Left kidney (tissue), 2 donors: ENCODE data around the gene PXN. TPM values are rescaled to one million over a fixed set of nuclear protein-coding genes. Genes with fewer than 3 reads are reported as not detected.
"Not testable (repeated sequence)": the region's sequence is repeated elsewhere in the genome, so short reads cannot be mapped to it uniquely, and the experiment has no call there.

ENCODE experiments used
- DNase-seq: peaks from one replicate; pipeline ENCODE4 v3.0.0-alpha.2; 2013
- polyA plus RNA-seq: library from polyadenylated mRNA; unstranded; fragments of 120-200 nt; gene quantifications from one replicate; pipeline ENCODE4 v1.2.1, GENCODE V29; 2013; ENCODE audit not compliant: insufficient read length

Gene PXN
- polyA plus RNA-seq, 1 donor, result 59.8 TPM

DNA sequence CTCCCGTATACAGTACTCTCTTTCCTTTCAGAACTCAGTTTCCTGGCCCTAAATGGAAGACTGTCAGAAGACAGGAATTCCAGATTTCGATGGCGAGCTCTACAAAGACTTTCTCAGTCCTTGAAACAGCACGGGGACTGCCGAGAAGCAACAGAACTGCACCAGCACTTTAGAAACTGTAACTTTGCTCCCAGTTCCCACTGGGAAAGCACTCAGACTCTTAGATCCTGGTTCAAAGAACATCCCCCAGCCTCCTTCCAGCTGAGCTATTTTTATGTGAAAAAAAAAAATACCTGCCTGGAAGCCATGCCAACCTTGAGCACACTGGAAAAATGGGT, 1.8 kb downstream of the PXN start:
- no peak for DNase-seq

DNA sequence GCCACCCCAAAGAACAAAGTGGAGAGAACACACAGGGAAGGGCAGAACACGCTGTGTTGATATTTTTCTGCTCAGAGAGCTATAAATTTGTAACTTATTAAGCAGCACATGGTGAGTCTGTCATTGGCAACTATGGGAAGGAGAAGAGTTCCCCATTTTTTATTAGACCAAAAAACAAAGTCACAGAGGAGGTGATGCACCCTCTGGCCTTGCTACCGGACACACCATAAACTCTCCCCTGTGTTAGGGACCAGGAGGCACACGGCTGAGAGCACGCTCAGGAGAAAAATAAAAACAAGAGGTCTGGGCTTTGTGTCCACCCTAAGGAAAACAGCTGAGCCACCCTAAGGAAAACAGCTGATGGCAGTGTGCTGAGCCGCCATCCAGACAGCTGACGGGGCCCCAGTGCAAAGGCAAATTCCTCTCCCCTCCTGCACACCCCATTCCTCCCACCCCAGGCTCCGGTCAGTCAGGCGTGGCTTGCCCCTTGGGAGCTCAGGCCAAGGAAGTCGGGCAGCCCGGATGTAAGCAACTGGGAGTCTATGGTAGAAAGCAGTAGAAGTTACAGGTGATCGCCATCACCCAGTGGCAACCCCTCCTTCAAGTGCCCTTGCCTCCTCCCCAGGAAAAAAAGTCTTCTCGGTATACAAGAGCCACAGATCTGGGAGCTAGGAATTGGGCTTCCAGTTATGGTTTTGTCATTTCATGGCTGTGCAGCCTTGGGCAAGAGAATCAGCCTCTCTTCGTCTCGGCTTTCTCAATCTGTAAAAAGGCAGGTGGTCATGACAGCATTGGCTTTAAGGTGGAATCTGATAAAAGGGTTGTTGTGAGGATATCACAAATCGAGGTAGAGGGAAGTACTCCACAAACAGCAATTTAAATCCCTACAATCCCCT, 2.4 kb downstream of the PXN start:
- DNase-seq, result no peak

DNA sequence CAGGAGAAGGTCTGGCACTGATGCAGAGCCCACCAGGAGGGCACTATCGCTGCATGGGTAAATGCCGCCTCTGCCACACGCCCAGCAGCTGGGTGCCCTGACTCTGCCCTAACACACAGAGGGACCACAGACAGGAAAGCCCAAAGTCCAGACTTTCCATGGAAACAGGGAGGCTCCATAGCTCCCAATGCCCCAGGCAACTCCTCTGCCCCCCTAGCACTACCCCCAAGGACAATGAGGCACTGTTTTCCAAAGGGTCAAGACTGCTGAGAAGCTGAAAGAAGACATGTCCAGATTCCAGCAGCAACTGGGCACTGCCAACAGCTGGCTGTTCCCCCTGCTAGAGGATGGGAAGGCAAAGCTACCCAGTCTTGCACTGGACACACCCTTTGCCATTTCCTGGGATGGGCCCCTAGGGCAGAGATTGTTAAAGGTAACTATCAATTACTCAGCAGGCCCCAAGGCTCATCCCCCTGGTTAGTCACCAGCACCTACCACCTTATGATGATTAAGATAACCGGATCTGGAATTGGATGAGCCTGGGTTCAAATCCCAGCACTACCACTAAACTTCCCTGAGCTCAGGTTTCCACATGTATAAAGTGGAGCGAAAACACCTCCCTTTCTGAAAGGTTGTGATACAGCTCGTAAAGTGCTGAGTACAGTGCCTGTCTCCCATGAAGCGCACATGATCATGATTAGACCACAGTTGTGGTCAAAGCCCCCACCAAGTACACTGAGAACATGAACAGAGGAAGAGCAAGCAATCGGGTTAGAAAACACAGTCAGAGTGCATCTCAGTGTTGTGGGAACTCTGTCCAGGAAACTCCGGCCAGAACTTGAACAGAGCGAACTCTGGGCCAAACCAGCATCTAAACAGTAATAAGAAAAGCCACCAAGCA, 3.3 kb downstream of the PXN start:
- no peak for DNase-seq

DNA sequence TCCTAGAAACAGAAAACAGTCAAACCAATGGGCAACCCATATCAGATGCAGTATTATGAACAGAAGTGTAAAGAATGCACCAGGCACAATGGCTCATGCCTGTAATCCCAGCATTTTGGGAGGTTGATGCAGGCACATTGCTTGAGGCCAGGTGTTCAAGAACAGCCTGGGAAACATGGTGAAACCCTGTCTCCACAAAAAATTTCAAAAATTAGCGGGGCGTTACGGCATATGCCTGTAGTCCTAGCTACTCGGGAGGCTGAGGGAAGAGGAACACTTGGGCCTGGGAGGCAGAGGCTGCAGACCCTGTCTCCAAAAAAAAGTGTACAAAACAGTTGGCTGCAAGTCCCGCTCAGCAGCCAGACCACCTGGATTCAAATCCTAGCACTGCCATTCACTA, 4.9 kb downstream of the PXN start:
- DNase-seq, result no peak

DNA sequence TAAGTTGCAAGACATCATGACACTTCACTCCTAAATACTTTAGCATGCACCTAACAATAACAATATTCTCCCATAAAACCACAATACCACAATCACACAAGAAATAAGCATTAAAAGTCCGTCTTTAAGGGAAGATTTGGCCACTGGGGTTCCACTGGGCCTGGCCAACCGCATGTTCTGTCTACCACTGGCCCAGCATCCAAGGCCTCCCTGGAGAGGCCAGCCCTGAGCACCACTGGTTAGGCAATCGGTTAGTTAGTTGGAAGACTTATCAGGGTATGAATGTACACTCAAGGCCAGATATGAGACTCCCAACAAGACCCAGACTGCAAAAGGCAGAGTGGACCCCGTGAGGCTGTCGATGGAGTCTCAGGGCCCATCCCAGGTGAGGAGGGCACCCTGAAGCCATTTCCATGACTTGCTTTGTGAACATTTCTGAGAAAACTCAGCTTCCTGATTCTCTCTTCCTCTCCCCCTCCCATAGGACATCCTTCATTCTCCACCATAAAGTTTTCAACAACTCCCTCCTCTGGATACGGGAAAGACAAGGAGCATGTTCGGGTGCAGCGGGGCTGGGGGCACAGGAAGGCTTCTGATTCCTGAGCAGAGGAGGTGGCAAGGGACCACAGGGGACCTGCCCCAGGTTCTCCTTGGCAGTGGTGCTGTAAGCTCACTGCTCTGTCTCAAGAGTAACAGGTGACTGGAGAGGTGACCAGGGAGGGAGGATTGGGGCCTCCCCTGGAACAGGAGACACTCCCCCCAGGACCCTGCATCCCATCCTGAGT, 5.9 kb downstream of the PXN start:
- no peak for DNase-seq

DNA sequence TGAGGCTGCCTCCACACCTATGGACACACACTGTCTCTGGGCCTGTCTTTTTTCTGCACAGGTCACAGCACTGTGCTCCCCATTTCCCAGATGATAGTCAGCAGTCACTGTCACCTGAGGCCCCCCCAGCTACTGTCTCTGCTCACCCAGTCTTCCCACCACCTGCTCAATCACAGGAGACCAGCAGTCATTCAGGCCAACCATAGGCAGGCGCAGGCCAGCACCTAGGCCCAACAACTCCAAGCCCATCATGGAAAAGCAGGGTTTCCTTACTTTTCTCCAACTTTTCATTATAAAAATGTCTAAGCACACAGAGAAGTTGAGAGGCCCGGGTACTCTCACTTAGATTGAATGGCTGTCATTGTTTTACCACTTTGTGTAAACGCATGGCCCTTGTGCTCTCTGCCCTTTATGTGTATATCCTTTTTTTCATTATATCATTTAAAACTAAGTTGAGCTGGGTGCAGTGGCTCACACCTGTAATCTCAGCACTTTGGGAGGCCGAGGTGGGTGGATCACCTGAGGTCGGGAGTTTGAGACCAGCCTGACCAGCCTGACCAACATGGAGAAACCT, 7.1 kb downstream of the PXN start:
- no peak for DNase-seq

DNA sequence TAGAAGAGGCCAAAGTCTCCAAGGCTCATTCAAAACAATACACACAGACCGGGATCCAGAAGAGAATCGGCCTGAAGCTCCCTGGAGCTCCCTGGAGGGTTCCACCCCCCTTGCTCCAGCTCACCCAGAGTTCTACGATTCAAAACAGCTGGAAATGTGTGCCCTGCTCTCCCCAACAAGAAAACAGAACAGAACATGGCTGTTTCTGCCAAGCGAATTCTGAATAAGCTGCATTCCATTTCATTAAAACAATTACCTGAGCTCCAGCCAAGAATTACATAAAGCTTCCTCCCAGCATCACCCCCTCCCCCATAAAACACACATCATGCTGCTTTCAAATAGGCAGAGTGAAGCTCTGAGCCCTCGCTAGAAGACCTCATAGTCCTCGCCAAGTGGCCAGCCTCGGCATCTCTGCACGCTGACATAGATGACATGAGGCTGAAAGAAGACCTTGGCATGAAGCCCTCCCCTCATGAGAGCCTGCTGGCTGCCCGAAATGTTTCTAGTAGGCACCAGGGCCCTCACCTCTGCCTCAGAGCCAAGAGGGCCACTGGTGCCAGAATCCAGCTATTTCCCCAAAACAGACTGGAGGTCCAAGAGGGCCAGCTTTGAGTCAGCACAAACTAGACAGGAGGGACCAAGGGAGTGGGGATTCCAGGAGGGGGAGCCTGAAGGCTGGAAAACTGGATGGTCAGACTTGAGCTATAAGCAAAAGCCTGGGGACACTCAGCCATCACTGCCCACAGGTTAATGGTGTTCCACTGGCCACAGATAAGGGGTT, 8.3 kb downstream of the PXN start:
- DNase-seq, result no peak

DNA sequence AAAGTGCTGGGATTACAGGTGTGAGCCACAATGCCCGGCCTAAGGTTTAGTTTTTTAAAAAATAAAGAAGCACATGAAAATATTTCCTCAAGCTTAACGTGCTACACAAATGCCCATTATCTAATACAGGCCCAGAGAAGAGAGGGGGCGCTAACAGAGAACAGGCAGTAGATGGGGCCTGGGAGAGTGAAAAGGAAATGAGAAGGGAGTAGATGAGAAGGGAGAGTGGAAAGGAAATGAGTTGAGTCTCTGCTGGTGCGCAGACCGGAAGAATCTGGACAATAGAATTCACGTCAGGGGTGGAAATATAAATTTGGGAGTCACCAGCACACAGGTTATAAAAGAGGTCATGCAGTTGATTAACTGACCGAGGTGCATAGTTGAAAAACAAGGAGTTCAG, 10.7 kb downstream of the PXN start:
- no peak for DNase-seq

DNA sequence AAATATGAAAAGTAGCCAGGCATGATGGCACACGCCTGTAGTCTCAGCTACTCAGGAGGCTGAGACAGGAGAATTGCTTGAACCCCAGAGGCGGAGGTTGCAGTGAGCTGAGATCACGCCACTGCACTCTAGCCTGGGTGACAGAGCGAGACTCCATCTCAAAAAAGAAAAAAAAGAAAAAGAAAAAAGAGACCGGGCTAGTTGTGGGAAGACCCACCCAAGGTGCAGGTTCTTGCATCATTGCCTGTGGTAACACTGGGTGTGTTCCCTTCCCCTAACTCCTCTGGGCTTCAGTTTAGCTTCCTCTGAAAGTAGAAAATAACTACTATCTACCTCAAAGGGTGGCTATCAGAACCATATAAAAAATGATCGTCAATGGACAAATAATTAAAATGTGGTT, 12.2 kb downstream of the PXN start:
- DNase-seq, result not testable (repeated sequence)

DNA sequence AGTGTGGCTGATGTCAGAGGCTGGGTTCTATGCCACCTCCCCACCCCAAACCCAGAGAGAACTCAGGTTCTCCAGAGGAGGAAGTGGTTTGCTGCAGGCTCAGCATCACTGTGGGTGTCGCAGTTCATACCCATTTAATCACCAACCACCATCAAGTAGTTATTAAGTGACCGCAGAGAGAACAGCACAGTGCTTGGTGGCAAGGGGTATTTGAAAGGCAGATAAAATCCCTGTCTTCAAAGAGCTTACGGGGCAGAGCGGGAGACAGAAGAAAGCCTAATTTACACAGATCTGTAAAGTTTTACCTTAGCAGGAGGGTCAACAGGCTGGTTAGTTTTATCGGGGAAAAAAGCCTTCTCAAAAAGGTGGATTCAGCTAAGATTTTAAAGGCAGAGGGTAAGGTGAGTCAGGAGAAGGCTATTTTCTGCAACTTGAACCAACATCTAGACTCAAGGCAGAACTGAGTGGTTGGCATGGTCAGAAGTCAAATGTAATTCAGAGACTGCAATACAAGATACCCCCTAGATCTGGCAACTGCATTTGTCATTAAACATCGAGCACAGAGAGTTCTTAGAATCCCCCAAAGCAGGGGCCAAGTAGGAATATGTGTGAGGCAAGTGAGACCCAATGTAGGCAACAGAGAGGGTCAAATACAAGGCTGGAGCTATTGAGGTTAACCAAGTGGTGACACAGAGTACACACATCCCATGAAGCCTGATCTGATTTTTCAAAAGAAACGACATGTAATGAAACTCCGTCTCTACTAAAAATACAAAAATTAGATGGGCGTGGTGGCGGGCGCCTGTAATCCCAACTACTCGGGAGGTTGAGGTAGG, 13.2 kb downstream of the PXN start:
- no peak for DNase-seq

DNA sequence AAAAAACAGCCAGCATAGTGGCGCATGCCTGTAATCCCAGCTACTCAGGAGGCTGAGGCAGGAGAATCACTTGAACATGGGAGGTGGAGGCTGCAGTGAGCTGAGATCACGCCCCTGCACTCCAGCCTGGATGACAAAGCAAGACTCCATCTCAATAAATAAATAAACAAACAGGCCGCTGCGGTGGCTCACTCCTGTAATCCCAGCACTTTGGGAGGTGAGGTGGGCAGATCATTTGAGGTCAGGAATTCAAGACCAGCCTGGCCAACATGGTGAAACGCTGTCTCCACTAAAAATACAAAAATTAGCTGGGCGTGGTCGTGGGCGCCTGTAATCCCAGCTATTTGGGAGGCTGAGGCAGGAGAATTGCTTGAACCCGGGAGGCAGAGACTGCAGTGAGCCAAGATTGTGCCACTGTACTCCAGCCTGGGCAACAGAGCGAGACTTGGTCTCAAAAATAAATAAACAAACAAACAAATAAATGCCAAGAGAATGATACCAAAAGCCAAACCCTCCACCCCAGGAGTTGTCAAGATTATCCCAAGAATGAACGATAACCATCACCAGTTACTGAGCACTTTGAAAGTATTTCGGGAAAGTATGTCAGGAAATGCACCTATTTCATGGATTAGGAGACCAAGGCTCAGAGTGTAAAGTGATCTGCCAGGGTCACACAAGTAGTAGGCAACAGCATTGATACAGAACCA, 14.0 kb downstream of the PXN start:
- DNase-seq, result not testable (repeated sequence)

DNA sequence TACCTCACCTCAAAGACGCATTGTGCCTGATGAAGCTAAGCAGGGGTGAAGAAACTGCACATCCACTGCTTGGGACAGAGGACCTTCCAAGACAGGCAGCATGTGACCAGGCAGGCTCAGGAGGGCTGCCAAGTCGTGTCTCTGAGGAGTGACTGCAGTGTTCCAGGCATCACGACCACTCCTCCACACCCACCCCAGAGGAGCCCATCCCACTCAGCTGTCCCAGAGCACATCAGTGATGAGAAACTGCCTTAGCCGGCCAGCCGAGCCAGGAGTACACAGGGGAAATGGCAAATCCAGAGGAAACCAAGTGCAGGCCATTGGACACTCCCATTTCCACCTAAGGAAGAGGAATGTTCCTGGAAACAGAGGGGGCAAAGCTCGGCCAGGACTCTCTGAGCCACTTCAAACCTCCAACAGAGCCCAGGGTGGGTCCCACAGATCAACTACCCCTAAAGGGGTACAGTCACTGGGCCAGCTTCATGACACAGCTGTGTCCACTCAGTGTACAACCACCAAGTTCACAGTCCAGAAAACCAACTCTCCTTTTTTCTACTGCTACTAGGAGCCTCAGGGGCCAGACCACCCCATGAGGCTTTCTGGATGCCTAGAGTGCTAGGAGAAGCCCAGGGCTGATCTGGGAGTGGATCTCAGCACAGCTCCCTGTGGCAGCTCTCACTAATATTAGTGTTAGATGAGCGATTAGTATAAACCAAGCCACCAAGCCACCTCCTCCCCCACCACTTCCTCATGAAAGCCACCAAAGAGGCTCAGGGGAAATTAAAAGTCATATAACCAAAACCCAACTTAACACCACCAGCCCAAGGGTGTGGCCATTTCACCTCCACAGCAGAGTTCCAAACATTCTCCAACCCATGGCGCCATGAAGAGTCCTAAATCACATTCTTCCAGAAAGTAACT, 15.4 kb downstream of the PXN start:
- no peak for DNase-seq

DNA sequence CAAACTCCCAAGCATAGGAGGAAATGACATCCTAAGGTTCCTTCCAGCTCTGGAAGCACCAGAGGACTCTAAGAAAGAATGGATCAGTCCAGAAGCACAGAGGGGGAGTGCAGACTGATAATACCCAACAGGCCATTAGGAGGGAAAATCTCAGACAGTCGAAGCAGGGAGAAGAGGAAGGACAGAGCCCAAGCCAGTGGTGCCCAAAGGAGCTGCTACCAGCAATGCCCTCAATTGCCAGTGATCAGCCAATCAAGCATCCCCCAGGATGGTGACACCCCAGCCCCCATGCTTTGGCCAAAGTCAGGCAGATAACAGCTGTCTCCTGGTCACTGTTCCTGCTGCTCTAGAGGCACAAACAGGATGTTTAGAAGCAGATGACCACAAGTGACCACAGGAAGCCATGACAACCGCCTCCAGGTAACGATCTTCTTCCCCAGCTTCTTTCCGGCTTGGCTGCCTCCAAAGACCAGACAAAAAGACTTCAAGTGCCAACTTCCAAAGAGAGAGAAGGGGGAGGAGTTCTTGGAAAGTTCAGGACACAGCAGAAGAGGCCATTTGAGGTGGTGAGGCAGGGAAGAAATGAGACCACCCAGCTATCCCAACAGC, 16.2 kb downstream of the PXN start:
- no peak for DNase-seq

DNA sequence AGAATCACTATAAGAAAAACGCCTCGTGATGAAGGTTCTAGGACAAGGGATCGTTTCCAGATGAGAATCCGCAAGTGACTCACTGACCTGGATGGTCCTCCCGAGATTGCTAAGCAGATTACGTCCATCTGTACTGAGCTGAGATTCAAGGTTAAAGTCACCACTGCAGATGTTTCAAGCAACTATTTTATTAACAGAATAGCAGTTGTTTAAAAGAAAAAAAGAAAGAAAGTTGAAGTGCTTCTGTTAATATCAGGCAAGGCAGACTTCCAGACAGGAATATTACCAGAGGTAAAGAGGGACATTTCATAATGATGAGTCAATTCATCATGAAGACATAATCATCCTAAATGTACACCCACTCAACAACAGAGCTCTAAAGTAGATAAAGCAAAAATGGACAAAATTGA, 17.9 kb downstream of the PXN start:
- DNase-seq, result no peak

DNA sequence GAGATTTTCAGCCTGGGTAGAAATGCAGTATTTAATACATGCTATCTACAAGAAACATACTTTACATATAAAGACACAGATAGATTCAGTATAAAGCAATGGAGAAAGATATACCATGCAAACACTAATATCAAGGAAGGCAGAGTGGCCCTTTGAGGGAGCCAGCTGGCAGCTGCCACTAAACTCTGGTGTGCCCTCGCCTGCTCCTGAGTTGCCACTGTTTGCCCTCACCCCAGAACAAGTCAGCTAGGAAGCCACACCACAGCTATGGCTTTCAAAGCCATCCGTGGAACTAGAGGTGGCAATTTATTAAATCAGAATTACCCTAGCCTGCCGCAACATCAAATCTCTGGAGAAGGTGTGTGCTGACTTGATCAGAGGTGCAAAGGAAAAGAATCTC, 18.3 kb downstream of the PXN start:
- DNase-seq, result no peak

DNA sequence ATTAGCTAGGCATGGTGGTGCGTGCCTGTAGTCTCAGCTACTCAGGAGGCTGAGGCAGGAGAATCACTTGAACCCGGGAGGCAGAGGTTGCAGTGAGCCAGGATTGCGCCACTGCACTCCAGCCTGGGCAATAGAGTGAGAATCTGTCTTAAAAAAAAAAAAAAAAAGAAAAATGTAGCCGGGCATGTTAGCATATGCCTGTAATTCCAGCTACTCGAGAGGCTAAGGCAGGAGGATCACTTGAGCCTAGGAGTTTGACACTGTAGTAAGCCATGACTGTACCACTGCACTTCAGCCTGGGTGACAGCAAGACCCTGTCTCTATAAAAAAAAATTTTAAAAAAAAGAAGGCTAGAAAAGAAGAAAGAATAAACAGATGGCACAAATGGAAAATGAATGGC, 18.8 kb downstream of the PXN start:
- DNase-seq, result not testable (repeated sequence)

DNA sequence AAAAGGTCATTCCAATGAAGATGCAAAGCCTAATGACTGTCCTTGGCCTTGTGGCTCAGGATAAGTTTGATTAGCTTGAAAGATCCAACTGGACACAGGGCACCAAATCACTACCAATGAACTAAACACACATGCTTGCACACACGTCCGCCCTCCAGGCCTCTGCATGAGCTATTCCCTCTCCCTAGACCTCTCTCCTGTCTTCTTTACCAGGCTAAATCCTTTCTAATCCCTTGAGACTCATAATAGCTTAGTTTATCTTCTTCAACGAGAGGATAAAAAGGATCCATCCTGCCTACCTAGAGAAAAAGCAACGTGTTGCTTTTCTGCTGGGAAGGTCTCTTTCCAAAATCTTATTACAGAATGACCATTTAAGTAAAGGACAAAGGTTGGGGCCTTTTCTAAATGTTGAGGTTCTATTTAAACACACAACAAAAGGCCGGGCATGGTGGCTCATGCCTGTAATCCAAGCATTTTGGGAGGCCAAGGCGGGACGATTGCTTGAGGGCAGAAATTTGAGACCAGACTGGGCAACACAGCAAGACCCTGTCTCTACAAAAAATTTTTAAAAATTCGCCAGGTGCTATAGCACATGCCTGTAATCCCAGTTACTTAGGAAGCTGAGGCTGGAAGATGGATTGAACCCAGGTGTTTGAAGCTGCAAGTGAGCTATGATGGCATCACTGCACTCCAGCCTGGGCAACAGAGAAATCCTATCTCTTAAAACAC, 22.4 kb downstream of the PXN start:
- no peak for DNase-seq
